ENCODE results near the gene DENND2D.

The DENND2D gene

DNA sequence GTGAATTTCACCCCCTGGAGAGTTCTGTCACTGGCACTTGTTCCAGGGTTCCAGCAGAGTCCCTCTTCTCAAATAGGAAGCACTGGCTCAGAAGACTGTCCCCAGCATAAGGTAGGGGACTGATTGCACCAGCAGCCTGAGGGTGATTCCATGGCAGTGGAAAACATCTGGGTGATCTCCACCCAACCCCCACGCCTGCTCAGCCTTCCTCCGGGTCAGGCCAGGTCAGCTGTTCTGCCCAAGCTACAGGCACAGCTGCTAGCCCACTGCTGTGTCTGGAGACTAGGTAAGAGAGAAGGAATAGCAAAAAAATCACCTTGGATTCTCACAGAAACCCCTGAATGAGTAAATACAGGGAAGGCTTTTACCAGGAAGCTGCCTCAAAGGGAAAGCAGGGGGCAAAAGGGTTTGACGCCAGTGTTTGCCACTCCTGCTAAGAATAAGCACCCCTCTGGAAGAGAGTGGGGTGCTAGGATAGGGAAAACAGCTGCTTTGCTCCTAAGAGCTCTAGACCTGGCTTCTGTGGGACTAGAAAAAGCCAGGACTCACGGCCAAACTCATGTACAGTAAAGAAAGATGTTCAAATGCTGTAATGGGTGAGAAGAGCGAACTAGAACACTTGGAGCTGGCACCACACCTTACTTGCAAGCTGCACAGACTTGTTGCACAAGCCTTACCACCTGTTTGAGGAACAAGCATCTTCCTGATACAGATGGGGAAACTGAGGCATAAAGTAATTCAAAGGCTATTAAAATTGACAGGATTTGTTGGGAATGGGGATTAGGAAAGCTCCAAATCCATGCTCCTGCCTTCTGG lies 1.0 kb upstream of the DENND2D start:
- Histone ChIP-seq H3K4me1 (ENCODE audit: control insufficient read depth, insufficient read depth, low read length) (no peaks in the 10 kb centered on the region), H3K27me3 (ENCODE audit: control insufficient read depth, insufficient read depth, low read length) (peaks cover 24% of the 10 kb centered on the region), H3K36me3 (ENCODE audit: control insufficient read depth, insufficient read depth, low read length) (no peaks in the 10 kb centered on the region), H3K9me3 (ENCODE audit: control insufficient read depth, insufficient read depth, low read length) (no peaks in the 10 kb centered on the region), H3K9ac (ENCODE audit: low read depth, low read length) (no peak overlapping the region), H3K27ac (ENCODE audit: low read depth, low read length) (no peak overlapping the region), H3K4me3 (ENCODE audit: low read depth, low read length) (no peak overlapping the region)

DNA sequence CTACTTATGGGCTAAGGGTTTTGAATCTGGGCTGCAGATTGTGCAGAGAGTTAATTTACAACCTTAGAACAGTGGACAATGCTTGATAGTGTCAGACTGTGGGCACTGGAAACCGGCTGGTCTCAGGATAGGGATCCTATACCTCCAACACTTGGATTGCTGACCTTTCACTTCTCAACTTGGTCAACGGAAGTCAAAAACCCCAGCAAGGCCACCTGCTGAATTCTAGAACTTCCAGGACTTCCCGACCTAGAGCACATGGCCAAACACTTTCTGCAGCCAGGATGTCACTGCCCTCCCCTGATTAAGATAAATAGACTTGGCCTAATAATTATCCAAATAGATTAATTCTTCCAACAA lies 336 bp upstream of the DENND2D start:
- Histone ChIP-seq H3K36me3 (ENCODE audit: control insufficient read depth, insufficient read depth, low read length) (no peaks in the 10 kb centered on the region), H3K27me3 (ENCODE audit: control insufficient read depth, insufficient read depth, low read length) (peaks cover 24% of the 10 kb centered on the region), H3K4me3 (ENCODE audit: low read depth, low read length) (no peak overlapping the region), H3K9ac (ENCODE audit: low read depth, low read length) (no peak overlapping the region), H3K27ac (ENCODE audit: low read depth, low read length) (no peak overlapping the region), H3K4me1 (ENCODE audit: control insufficient read depth, insufficient read depth, low read length) (no peaks in the 10 kb centered on the region), H3K9me3 (ENCODE audit: control insufficient read depth, insufficient read depth, low read length) (no peaks in the 10 kb centered on the region)

DNA sequence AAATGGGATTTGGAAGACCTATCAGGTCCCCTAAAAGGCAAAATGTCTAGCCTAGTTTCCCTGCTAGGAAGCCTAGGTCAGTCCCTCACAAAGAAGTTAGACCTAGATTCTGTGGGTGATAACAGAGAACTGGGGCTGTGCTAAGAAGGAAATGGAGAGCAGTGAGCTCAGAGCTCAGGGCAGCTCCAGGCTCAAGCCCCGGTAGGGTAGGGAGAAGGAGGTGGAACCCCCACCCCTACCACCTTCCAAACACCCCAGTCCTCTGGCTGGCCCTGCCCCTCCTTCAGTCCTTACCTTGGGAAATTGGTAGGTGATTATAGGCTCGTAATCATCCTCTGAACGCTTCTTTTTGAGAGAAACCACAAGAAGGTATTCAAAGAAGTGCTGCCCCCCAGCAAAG lies 1.1 kb downstream of the DENND2D start:
- H3K36me3 ChIP-seq (ENCODE audit: control insufficient read depth, insufficient read depth, low read length): no peaks in the 10 kb centered on the region
- no peak overlapping the region for H3K9ac ChIP-seq (ENCODE audit: low read depth, low read length)
- H3K27ac ChIP-seq (ENCODE audit: low read depth, low read length): no peak overlapping the region

DNA sequence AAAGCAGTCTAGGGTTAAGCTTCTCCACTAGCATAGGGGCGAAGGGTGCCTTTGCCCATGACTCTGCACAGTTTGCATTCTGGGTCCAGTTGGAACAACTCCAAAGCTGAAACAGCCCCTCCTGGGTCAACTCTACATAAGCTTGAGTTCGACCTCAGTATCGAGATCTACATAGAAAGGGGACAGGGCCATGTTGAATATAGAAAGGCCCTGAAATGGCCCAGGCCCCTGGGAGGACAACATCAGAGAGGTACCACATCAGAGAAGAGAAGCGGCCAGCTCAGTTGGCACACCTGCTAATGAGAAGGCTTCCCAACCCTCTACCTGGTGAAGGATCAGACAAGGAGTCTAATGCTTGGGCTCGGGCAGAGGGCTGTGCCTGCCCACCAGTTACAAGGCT lies 1.6 kb downstream of the DENND2D start:
- Histone ChIP-seq H3K4me3 (ENCODE audit: low read depth, low read length) (no peak overlapping the region), H3K36me3 (ENCODE audit: control insufficient read depth, insufficient read depth, low read length) (no peaks in the 10 kb centered on the region), H3K27ac (ENCODE audit: low read depth, low read length) (no peak overlapping the region), H3K9ac (ENCODE audit: low read depth, low read length) (no peak overlapping the region), H3K9me3 (ENCODE audit: control insufficient read depth, insufficient read depth, low read length) (no peaks in the 10 kb centered on the region), H3K4me1 (ENCODE audit: control insufficient read depth, insufficient read depth, low read length) (no peaks in the 10 kb centered on the region), H3K27me3 (ENCODE audit: control insufficient read depth, insufficient read depth, low read length) (0 out of 2 replicates have a peak, but pooled peaks cover 7% of the 10 kb centered on the region)

More for the DNA sequence above, 1.1 kb downstream of the DENND2D start:
- H3K4me1 ChIP-seq (ENCODE audit: control insufficient read depth, insufficient read depth, low read length): no peaks in the 10 kb centered on the region
- peaks cover 10% of the 10 kb centered on the region; the same call in 1 of the 2 replicates for H3K27me3 ChIP-seq (ENCODE audit: control insufficient read depth, insufficient read depth, low read length)
- no peak overlapping the region for H3K4me3 ChIP-seq (ENCODE audit: low read depth, low read length)
- no peaks in the 10 kb centered on the region for H3K9me3 ChIP-seq (ENCODE audit: control insufficient read depth, insufficient read depth, low read length)

DNA sequence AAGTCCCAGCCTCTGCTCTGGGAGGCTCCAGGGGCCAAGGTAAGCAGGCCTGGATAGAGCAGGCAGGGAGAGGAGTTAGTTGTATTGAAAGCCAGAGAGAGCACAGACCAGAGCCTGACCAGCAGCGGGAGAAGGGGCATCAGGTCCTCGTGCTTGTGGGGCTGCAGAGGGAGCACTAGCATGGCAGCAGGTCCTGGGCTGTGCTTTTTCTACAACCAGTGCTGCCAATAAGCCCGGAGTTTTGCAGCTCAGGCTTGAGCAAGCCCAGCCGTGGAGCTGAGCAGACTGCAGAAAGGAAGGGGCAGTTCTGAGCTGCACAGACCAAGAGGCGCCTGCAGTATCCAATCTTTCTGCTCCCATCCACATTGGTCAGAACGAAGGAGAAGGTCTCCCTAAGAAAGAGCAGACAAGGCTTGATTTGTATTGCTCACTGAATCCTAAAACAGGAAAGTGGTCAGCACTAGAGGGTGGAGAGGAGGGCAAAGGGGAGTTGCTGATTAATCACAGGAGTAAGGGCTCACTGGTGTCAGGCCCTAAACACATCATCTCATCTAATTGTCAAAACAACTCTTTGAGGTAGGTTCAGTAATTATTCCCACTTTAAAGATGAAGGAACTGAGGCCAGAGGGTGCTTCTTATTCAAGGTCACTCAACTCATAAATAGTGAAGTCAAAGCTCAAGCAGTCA lies 2.7 kb downstream of the DENND2D start:
- no peaks in the 10 kb centered on the region for H3K9me3 ChIP-seq (ENCODE audit: control insufficient read depth, insufficient read depth, low read length)
- H3K9ac ChIP-seq (ENCODE audit: low read depth, low read length): no peak overlapping the region
- H3K4me1 ChIP-seq (ENCODE audit: control insufficient read depth, insufficient read depth, low read length): no peaks in the 10 kb centered on the region
- H3K4me3 ChIP-seq (ENCODE audit: low read depth, low read length): no peak overlapping the region
- no peaks in the 10 kb centered on the region for H3K27me3 ChIP-seq (ENCODE audit: control insufficient read depth, insufficient read depth, low read length)
- H3K36me3 ChIP-seq (ENCODE audit: control insufficient read depth, insufficient read depth, low read length): no peaks in the 10 kb centered on the region
- no peak overlapping the region for H3K27ac ChIP-seq (ENCODE audit: low read depth, low read length)

DNA sequence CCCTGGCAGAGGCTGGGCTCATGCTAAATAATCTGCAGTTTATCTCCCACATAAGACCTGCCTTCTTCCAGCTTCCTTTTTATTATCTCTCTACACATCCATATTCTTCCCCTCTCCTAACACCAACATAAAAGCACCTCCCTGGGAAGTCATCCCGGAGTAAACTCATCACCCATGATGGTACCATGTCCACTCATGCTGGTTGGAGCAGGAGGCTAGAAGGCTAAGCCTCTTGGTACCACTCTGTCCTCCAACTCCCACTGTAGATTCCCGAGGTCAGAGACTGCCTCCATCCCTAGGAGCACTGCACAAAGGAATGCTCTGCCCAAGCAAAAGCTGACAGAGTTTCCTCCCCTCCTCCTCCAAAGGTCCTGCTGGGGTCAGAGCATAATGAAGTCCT lies 4.2 kb downstream of the DENND2D start:
- no peak overlapping the region for H3K4me3 ChIP-seq (ENCODE audit: low read depth, low read length)
- H3K9me3 ChIP-seq (ENCODE audit: control insufficient read depth, insufficient read depth, low read length): no peaks in the 10 kb centered on the region
- H3K36me3 ChIP-seq (ENCODE audit: control insufficient read depth, insufficient read depth, low read length): no peaks in the 10 kb centered on the region
- H3K9ac ChIP-seq (ENCODE audit: low read depth, low read length): no peak overlapping the region
- no peak overlapping the region for H3K27ac ChIP-seq (ENCODE audit: low read depth, low read length)
- H3K27me3 ChIP-seq (ENCODE audit: control insufficient read depth, insufficient read depth, low read length): no peaks in the 10 kb centered on the region
- 0 out of 2 replicates have a peak, but pooled peaks cover 6% of the 10 kb centered on the region for H3K4me1 ChIP-seq (ENCODE audit: control insufficient read depth, insufficient read depth, low read length)

DNA sequence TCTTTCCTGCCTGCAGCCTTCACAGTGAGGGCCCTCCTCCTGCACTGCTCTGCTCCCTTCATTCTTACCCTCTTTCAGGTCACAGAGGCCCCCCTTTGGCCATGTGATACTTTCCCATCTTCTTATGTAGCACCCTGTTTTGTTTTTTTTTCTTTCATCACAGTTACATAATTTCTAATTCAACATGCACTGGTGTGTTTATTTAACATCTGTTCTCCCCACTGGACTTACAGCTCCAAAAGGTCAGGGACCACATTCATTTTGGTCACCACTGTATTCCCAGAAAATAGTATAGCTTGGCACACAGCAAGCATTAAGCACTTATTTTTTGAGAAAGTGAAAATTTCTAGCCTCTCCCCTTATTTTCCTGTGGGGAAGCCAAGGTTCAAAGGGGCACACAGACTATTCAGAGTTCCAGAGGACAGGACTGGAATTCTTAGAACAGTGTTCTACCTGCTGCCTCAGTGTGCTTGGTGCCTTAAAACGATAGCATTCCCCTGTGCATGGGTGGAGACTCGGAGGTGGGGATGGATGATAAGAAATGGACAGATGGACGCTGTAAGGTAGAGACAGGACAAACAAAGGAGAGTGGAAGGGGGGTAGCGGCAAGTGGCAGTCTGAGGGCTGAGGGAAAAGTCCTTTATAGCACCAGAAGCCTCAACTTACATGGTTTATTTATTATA lies 5.3 kb downstream of the DENND2D start:
- Histone ChIP-seq H3K27ac (ENCODE audit: low read depth, low read length) (no peak overlapping the region), H3K27me3 (ENCODE audit: control insufficient read depth, insufficient read depth, low read length) (no peaks in the 10 kb centered on the region), H3K9me3 (ENCODE audit: control insufficient read depth, insufficient read depth, low read length) (no peaks in the 10 kb centered on the region), H3K4me3 (ENCODE audit: low read depth, low read length) (no peak overlapping the region), H3K4me1 (ENCODE audit: control insufficient read depth, insufficient read depth, low read length) (0 out of 2 replicates have a peak, but pooled peaks cover 6% of the 10 kb centered on the region), H3K36me3 (ENCODE audit: control insufficient read depth, insufficient read depth, low read length) (no peaks in the 10 kb centered on the region), H3K9ac (ENCODE audit: low read depth, low read length) (no peak overlapping the region)

DNA sequence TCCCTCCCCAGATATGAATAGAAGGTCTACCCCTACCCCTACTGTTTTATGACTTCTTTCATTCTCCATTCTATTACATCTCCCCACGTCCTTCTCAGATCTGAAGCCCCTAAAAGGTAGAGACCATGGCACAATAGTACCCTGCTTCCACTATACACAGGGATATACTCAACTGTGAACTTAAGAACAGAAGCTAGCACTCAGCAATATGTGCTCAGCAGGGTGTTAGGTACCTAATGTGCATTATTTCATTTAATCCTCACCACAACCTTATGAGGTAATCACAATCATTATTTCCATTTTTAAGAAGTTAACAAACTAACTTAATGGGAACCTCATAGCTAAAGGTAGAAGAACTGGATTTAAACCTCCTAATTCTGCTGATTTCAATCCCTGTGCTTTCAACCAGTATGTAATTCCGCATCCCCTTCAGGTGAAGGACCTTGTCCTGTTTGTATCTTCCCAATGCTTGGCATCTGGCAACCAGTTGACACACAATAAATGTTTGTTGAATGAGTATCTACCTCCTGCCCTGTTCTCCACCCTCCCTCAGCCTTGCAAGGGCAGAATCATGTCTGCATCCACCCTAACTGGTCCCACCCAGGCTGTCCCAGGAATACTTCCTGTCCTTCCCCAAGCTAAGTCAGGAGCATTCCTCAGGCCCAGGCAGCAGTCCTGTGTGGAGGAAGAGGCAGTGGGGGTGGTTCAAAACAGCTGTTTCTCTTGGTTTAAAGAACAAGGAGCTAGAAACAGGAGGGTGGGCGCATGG lies 6.5 kb downstream of the DENND2D start:
- Histone ChIP-seq H3K27ac (ENCODE audit: low read depth, low read length) (no peak overlapping the region), H3K27me3 (ENCODE audit: control insufficient read depth, insufficient read depth, low read length) (no peaks in the 10 kb centered on the region), H3K36me3 (ENCODE audit: control insufficient read depth, insufficient read depth, low read length) (no peaks in the 10 kb centered on the region), H3K9ac (ENCODE audit: low read depth, low read length) (no peak overlapping the region), H3K9me3 (ENCODE audit: control insufficient read depth, insufficient read depth, low read length) (no peaks in the 10 kb centered on the region), H3K4me3 (ENCODE audit: low read depth, low read length) (no peak overlapping the region), H3K4me1 (ENCODE audit: control insufficient read depth, insufficient read depth, low read length) (0 out of 2 replicates have a peak, but pooled peaks cover 6% of the 10 kb centered on the region)

DNA sequence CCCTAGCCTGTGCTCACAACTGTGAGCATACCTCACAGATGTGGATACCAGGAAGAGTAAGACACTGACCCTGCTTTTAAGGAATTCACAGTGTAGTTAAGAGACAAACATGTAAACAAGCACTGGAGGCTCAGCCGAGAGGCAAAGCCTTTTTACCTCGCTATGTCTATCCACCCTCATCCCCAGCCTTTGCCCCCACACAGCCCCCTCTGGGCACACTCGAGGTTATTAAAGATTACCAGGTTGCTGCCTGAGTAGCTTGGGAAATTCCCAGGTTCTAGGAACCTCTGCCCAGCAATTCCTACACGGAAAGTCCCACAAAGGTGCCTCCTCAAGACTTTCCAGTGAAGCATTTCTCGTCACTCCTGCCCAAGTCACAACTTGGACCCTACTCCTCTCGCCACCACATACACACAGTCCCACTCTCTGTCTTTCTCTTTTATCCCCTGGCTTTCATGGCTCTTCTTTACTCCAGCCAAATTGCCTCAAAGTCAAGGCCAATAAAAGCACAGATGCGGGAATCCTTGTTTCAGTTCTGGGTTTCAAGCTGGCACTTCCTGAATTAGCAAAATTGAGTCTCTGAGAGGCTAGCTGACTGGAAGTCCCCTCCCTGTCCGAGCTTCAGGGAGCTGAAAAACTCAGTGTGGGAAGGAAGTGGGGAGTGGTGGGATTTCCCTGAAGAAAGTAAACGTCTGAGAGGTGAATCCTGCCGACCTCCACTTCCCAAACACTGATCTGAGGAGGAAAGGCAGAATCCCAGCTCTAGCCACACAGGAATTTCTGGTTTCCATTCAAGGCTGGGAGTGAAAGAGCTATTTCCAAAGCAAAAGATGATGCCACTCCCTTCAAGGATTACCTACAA lies 7.6 kb downstream of the DENND2D start:
- Histone ChIP-seq H3K27me3 (ENCODE audit: control insufficient read depth, insufficient read depth, low read length) (no peaks in the 10 kb centered on the region), H3K9me3 (ENCODE audit: control insufficient read depth, insufficient read depth, low read length) (no peaks in the 10 kb centered on the region), H3K4me1 (ENCODE audit: control insufficient read depth, insufficient read depth, low read length) (0 out of 2 replicates have a peak, but pooled peaks cover 6% of the 10 kb centered on the region), H3K4me3 (ENCODE audit: low read depth, low read length) (no peak overlapping the region), H3K27ac (ENCODE audit: low read depth, low read length) (no peak overlapping the region), H3K36me3 (ENCODE audit: control insufficient read depth, insufficient read depth, low read length) (peaks cover 6% of the 10 kb centered on the region; the same call in 1 of the 2 replicates), H3K9ac (ENCODE audit: low read depth, low read length) (no peak overlapping the region)

DNA sequence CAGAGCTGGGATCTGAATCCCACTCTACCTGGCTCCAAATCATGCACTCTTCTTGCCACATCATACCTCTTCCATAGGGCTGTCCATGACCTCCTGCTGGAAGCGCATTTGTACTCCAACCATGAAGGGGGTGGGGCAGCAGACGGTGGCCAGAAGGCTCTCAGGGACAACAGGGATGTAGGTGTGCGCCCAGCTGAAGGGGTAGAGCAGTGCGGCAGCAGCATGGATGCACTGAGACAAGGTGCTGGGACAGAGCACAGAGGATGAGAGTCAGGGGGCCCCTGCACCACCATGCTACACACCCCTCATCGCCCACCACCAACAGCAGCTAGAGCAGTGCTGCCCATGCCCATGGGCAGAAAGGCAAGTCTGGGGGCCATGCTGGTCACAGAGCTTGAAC lies 8.4 kb downstream of the DENND2D start:
- peaks cover 14% of the 10 kb centered on the region for H3K36me3 ChIP-seq (ENCODE audit: control insufficient read depth, insufficient read depth, low read length)
- H3K4me1 ChIP-seq (ENCODE audit: control insufficient read depth, insufficient read depth, low read length): 0 out of 2 replicates have a peak, but pooled peaks cover 6% of the 10 kb centered on the region
- H3K27me3 ChIP-seq (ENCODE audit: control insufficient read depth, insufficient read depth, low read length): no peaks in the 10 kb centered on the region
- H3K9ac ChIP-seq (ENCODE audit: low read depth, low read length): no peak overlapping the region
- no peak overlapping the region for H3K27ac ChIP-seq (ENCODE audit: low read depth, low read length)
- H3K9me3 ChIP-seq (ENCODE audit: control insufficient read depth, insufficient read depth, low read length): no peaks in the 10 kb centered on the region
- H3K4me3 ChIP-seq (ENCODE audit: low read depth, low read length): no peak overlapping the region

Measured in HUES48 (cell line).